Activated CD4-positive, CD25-positive, alpha-beta regulatory T cell treated with anti-CD3 and anti-CD28 coated beads, Interleukin-2, amount 50 U/mL, for 24 hours (primary cell): ENCODE measurements around the gene RAB3D.
"Not testable (repeated sequence)": the region's sequence is repeated elsewhere in the genome, so short reads cannot be mapped to it uniquely, and the experiment has no call there.

Experiments
- ATAC-seq, 2 donors: fragments of 150-1000 bp; cut with Tn5 transposase; one replicate each; pipeline ENCODE4 v1.10.0; 2021; ENCODE audit warnings: mild to moderate bottlenecking in 1 of 2, moderate library complexity in 1 of 2

RAB3D gene, protein sequence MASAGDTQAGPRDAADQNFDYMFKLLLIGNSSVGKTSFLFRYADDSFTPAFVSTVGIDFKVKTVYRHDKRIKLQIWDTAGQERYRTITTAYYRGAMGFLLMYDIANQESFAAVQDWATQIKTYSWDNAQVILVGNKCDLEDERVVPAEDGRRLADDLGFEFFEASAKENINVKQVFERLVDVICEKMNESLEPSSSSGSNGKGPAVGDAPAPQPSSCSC

DNA sequence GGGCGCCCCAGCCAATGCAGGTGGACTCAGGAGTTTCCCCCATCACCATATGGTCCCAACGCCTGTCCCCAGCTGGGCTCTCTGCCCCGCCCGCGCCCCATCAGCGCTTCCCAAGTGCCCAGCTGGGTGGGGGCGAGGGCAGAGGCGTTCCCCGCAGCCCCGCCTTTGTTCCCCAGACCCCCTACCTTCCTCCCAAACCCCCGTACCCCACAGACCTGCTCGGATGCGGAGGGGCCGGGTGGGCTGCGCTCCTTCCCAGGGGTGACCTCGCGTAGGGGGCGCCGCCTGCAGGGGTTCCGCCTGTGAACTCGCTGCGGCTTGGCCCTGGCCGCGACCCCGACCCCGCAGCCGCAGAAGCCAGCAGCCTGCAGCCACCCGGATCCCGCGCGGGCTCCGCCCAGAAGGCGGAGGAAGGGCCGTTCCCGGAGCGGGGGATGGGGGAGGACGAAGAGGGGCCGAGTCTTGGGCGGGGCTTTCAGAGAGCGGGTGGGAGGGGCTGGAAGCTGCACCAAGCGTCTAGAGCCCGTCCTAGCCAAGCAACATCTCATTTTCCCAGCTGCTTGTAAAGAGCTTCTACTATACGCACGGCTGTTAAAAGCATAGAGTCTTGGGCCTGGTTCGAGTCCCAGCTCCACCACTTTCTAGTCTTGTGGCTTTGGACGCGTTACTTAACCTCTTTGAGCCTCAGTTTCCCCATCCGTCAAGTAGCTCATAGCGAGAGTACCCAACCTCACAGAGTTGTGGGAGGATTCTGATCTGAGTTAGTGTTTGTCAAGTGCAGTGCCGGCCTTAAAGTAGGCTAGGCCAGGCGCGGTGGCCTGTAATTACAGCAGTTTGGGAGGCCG, at the start of gene RAB3D:
RAB3D (minus strand) TSS at position 404 of the 845 bp plus-strand sequence. CDS start 2,258 bp downstream, outside the sequence.
- ATAC-seq = peak; percentile 96 to 98

DNA sequence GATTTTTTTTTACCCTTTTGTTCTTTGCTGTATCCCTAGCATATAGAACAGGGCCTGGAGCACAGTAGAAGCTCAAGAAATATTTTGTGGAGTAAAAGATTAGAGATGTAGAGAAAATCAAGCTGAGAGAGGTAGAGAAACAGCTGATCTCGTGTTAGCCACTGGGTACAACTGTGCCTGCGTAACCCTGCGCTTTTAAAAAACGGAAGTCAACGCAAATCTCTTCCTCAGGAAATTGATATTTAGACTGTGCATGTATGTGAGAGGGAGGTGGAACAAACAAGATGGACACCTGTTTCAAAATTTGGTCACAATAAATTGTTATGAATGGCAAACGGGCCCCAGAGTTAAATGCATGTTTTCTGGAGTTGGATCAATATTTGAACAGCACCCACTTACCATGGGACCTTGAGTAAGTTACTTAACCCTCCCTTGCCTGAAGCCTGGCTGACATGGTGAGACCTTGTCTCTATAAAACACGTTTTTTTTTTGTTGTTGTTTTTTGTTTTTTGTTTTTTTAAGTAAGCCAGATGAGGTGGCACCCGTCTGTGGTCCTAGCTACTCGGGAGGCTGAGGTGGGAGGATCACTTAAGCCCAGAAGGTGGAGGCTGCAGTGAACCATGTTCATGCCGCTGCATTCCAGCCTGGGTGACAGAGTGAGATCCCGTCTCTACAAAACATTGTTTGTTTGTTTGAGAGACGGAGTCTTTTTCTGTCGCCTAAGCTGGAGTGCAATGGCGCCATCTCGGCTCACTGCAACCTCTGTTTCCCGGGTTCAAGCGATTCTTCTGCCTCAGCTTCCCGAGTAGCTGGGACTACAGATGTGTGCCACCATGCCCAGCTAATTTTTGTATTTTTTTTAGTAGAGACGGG, 47.9 kb upstream of the RAB3D start:
- ATAC-seq = no peak

DNA sequence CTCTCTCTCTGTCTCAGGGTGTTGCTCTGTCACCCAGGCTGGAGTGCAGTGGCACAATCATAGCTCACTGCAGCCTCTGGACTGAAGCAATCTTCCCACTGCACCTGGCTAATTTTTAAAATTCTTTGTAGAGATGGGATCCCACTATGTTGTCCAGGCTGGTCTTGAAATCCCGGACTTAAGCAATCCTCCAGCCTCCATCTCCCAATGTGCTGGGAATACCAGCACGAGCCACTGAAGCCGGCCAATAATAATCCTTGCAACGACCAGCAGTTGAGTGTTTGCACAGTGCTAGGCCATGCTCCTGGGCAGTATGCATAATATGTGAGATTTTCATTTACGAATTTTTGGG, 45.3 kb upstream of the RAB3D start:
- no peak for ATAC-seq

DNA sequence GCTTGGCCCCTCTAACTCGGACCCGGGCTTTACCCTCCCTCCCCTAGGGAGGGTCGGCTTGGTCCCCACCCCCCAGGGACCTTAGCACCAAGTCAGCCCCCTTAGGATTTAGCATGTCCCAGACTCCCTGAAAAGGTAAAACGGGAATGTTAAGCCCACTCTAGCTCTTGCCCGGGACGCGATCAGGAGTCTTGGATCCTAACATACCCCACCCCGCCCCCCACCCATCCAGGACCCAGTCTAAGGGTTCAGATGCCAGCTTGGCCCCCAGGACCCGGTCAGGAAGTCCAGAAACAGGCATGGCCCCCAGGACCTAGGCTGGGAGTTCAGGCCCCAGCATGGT, 44.2 kb upstream of the RAB3D start:
- ATAC-seq = no peak

DNA sequence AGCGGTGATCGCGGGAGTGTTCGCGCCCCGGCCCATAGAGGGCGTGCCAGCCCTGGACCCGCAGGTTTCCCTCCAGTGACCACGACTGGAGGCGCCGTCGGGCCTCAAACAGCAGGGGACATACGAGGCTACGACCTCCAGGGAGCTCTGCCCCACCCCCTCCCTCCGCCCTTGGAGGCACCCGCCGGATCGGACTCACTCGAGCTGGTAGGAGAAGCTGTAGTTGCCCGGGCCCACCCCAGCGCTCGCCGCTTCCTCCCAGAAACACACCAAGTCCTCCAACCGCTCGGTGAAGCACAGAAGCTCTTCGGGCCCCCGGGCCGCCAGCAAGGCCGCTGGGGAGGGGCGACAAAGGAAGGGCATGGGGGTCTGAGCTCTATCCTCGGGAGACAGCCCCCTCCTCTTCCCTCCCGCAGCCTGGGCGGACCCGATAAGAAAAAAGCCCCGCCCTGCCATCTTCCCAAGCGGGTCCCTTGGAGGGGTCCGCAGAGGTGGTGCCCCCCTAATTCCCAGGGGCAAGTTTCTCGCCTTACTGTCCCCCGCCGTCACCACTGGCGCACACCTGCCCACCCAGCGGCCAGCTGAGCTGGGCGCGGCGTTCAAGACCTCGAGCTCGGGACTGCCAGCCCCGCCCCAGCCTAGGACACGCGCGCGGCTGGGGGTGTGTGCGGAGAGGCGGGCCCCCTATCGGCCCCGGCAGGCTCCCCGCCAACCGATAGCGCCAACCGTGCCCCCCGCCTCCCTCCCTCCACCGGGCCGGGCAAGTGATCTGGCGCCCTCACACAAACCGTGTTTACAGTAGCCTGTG, 43.6 kb upstream of the RAB3D start:
- ATAC-seq = no peak

DNA sequence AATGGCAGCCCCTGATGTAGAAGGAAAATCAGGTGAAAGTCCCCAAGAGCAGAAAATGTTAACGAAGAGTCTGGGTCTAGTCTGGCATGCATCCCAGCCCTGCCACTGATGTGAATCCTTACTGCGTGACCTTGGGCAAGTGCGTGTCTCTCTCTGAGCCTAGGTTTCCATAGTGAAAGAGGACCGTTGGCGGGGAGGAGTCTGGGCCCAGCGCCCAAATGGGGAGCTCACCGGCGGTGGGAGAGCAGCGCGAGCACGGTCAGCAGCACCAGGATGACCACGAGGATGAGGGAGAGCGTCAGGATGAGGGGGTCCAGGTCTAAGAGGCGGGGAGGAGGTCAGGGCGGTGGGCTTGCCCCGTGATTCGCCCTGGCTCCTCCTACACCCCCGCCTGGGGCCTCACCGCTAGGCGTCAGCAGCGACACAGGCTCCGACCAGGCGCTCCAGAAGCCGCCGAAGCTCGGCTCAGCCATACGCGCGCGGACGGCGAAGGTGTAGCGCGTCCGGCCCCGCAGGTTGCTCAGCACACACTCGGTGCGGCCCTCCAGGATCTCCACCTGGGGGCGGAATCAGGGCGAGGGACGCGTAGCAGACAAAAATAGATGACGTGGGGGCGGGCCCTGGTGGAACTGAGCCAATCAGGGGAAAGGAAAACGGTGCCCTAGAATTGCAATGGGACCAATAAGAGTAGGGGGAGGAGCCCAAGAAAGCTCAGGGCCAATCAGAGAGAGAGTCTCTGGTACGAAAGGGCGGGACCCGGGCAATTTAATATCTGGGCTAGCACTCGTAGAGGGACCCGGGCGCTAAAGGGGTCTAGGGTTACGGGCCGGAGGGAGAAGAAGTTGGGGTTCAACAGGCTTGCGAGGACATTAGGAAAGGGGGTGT, 41.4 kb upstream of the RAB3D start:
- ATAC-seq = peak; percentile 89 to 90

DNA sequence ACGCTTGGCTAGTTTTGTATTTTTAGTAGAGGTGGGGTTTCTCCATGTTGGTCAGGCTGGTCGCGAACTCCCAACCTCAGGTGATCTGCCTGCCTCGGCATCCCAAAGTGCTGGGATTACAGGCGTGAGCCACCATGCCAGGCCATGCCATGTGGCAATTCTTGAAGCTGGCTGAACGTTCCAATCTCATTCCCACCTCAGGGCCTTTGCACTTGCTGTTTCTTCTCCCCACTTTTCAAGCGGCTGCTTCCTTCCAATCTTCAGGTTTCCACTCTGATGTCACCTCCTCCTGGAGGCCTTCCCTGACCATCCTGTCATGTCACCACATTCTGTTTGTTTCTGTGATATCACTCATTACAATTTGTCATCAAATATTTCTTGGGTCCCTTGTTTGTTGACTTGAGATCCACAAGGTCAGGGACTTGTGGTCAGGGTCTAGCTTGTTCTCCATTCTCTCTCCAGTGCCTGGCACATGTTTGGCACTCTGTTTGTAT, 40.4 kb upstream of the RAB3D start:
- ATAC-seq = no peak

DNA sequence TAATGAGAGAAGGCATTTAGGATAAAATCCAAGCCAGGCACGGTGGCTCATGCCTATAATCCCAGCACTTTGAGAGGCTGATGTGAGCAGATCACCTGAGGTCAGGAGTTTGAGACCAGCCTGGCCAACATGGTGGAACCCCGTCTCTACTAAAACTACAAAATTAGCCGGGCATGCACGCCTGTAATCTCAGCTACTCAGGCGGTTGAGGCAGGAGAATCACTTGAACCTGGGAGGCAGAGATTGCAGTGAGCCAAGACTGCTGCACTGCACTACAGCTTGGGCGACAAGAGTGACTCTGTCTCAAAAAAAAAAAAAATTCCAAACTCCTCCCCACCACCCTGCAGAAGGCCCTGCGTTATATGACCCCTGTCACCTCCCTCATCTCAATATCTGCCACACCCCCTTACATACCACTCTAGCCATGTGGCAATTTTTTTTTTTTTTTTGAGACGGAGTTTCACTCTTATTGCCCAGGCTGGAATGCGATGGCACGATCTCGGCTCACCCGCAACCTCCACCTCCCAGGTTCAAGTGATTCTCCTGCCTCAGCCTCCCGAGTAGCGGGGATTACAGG, 39.9 kb upstream of the RAB3D start:
- ATAC-seq = not testable (repeated sequence)

DNA sequence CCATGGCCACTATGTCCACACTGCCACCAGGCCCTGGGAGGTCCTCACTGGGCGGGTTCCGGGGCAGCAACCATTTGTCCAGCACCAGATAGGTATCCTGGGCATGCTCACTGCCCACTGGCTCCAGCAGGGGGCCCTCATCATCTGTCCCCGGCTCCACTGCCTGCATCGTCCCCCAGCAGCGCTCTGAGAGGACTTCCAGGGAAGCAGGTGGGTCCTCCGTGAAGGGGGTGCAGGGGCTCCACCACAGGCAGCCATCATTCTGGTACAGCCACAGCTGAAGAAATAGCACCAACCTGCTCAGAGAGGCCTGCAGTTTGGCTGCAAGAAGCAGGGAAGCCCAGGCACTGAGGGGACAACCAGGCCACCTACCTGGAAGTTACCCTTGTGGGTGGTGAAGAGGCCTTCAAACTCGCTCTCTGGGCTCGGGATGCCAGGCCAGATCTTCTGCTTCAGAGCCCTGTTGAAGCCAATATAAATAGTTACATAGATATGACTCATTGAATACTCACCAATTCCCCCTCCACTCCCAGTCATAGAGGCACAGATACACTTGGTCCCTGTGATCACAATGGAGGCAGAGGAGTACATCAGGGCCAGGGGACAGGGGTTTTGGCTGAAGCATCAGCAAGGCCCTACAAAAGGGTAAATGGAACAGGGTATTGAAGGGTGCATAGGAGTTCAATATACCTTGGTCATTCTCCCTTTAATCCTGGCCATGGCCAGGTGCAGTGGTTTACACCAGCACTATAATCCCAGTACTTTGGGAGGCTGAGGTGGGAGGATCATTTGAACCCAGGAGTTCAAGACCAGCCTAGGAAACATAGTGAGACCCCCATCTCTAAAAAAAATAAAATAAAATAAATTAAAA, 39.1 kb upstream of the RAB3D start:
- ATAC-seq = no peak

DNA sequence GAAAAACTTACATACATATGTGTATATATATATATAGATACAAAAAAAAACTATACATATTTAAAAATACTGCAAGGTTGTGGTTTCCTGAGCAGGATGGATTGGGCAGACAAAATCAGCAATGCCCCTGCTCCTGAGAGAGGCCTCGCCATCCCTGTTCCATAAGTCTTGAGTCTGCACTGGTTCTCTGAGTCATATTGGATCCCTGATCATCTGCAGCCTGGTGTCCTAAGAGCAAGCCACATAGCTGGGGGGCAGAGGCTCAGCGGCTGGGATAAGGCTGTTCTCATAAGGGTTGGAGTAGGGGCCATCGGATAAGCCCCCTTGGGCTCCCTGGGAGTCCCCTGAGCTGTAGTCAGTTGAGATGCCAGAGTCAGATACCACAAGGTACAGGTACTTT, 38.3 kb upstream of the RAB3D start:
- no peak for ATAC-seq

DNA sequence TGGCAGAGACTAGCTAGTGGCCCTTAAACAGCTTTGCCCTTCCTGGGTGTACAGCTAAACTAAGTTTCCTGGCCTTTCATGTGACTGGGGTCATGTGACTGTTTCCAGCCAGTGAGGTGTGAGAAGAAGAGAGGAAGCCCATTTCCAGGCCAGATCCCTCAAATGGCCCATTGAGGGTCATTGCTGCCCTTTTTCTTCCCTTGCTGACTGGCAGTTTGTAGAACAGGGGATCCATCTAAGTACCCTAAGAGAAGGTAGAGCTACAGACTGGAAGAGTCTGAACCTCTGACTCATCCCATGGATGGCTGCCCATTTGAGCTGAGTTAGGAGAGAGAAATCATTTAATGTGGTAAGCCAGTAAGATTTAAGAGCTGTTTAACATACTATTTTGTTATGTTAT, 37.8 kb upstream of the RAB3D start:
- no peak for ATAC-seq

DNA sequence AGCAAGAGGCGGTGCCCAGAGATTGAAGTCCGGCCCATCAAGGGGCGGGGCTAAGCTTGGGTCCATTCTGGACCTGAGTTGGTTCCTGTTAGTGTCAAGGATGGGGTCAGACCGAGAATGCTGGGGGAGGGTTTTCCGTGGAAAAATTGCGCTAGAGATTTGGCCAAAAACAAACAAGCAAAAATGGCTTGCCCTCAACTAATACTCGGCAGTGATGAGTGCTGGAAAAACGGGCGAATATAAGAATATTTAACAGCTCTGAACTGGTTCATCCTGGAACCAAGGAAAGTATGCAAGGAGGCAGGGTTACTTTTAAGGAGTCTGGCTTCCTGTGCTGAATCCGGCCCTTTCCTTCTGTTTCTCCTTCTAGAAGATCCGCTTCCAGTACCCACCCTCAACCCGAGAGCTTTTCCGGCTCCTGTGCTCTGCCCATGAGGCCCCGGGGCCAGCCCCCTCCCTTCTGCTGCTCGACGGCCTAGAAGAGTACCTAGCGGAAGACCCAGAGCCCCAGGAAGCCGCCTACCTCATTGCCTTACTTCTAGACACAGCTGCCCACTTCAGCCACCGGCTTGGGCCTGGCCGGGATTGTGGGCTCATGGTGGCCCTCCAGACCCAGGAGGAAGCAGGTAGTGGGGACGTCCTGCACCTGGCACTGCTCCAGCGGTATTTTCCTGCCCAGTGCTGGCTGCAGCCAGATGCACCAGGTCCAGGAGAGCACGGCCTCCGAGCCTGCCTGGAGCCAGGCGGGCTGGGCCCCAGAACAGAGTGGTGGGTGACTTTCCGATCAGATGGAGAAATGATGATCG, 35.9 kb upstream of the RAB3D start:
- ATAC-seq = peak; percentile 9 to 12

DNA sequence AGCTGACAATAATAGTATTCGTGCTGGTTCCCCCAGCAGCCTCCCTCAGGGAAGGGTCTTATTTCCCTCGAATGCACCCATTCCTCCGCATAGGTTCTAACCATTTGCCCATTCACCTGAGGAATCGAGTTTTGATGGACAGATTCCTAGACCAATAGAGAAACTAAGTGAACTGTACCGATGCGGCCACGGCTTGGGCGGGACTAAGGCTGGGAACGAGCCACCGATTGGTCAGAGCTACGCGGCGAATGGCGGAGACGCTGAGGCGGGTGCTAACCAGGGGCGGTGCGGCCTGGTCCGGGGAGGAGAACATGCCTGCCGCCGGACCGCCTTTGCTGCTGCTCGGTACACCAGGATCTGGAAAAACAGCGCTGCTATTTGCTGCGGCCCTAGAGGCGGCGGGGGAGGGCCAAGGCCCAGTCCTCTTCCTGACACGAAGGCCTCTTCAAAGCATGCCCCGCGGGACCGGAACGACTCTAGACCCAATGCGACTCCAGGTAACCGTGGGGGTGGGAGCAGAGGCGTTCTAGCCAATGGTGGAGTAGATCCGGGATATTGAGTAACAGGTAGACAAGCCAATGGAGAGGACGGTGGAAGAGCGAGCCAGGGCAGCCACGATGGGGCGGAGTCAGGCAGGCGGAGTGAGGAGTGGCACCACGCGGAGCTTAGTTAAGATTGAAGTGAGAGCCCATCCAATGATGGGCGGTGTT, 35.1 kb upstream of the RAB3D start, which contains the start of gene SWSAP1:
SWSAP1 (plus strand) TSS at position 234 of the 710 bp plus-strand sequence; CDS start at position 249, 15 bp downstream.
- peak; percentile 92 to 93 for ATAC-seq

DNA sequence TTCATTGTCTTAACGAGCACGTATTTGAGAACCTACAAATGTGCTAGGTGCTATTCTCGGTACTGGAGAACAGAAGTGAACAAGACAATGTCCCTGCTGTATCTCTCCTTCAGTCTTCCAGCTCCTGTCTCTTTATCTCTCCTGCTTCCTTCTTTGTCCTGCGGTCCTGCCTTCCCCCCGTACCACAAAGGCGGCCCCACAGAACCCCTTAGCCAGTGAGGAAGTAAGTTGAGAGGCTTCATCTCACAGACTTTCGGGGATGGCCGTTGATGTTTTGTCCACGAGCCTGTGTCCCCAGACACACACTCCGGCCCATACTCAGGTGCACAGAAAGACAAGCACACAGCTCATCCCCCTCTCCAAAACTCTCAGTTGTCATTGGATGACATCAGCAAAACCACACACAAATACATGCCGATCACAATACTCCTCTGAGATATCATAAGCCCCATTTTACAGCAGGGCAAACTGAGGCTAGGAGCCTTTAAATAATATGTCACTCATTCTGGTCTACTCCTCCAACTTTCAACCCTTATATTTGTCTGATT, 34.5 kb upstream of the RAB3D start:
- ATAC-seq = no peak

DNA sequence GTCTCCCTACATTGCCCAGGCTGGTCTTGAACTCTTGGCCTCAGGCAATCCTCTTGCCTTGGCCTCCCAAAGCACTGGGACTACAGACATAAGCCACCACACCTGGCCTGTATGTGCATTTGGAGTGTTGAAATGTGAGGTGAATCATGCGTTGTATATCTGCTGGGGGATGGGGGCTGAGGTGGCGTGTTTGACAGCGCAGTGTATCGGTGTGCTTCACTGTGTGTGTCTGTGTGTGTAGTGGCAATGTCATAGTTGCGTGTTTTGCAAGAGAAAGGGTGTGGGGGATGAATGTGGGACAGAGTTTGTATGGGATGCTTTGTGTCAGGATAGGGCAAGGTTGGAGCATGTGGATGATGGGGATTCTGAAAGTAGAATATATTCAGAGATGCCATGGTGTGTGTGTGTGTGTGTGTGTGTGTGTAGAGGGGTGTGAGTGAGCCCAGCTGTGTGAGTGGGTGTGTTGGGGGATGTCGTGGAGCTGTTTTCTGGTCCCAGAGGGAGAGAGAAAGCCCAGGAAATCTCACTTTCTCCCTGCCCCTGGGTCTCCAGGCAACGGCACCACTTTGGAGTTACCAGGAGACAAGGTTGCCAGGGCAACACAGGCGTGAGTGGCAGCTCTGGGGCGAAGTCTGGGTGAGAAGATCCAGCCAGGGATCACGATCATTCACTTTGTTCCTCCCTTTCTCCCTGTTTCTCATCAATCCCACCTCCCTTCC, 33.9 kb upstream of the RAB3D start:
- no peak for ATAC-seq

DNA sequence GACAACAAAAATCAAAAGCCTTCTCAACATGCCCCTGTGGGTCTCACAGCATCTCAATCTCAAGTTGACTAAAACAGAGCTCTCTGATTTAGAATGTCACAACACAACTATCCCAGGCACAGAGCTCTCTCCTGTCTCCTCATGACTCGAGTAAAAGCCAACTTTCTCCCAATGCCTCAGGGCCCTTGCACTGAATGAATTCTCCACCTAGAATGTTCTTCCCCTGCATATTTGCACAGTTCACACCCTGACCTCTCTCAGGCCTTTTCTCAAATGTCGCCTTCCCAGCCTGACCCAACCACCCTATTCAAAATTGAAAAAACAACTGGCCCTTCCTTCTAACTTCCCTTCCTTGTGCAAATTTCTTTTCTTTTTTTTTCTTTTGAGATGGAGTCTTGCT, 31.3 kb upstream of the RAB3D start:
- ATAC-seq = no peak

DNA sequence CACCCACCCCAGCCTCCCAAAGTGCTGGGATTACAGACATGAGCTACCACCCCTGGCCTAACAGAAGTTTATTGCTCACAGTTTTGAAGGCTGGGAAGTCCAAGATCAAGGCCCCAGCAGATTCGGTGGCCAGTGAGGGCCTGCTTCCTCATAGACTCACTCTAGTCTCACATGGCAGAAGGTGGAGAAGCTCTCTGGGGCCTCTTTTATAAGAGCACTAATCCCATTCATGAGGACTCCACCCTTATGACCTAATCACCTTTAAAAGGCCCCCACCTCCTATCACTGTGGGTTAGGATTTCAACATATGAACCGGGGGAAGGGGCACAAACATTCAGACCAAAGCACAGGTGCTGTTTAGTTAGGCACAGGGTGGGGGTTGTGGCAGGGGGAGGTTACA, 28.1 kb upstream of the RAB3D start:
- ATAC-seq = no peak
